Right renal cortex interstitium (tissue), 3 donors: Measurements from ENCODE around the gene SHB. TPM values are rescaled to one million over a fixed set of nuclear protein-coding genes. Genes with fewer than 3 reads are reported as not detected.

Experiments used
- DNase-seq, 3 donors: peaks; one replicate each; pipeline ENCODE4 v3.0.0-alpha.2; 2013; ENCODE audit warnings: low read depth in 3 of 3, low spot score in 2 of 3
- polyA plus RNA-seq, 3 donors: library from polyadenylated mRNA; unstranded; fragments of 120-200 nt; gene quantifications; one replicate each; pipeline ENCODE4 v1.2.1, GENCODE V29; 2013; ENCODE audit not compliant: insufficient read length in 3 of 3

SHB gene
- 10 to 100 TPM; 14.1 to 17.5 (median 14.5) TPM for polyA plus RNA-seq

GRCh38 chr9:38068701-38069628 lies at the start of gene SHB:
SHB (minus strand) TSS chr9:38069227; CDS start chr9:38068645, 582 bp downstream.
- DNase-seq, result peak in 2 of 3 donors; percentile 52 to 59

- DNase-seq, result no peak
Measured at GRCh38 chr9:38117651-38118050, 48.6 kb upstream of the SHB start.

GRCh38 chr9:38114905-38115304 lies 45.9 kb upstream of the SHB start:
- DNase-seq, result no peak

- no peak for DNase-seq
Measured at GRCh38 chr9:38112456-38112855, 43.4 kb upstream of the SHB start.

GRCh38 chr9:38112049-38112448 lies 43.0 kb upstream of the SHB start:
- DNase-seq, result no peak

- no peak for DNase-seq
Measured at GRCh38 chr9:38110476-38110875, 41.4 kb upstream of the SHB start.

- no peak for DNase-seq
Measured at GRCh38 chr9:38109601-38110000, 40.6 kb upstream of the SHB start.

GRCh38 chr9:38108326-38108725 lies 39.3 kb upstream of the SHB start:
- DNase-seq, result no peak

GRCh38 chr9:38107811-38108304 lies 38.8 kb upstream of the SHB start:
- no peak for DNase-seq

- no peak for DNase-seq
Measured at GRCh38 chr9:38107405-38107804, 38.4 kb upstream of the SHB start.

GRCh38 chr9:38106488-38106887 lies 37.5 kb upstream of the SHB start:
- no peak for DNase-seq

GRCh38 chr9:38103340-38103739 lies 34.3 kb upstream of the SHB start:
- no peak for DNase-seq

GRCh38 chr9:38101423-38101822 lies 32.4 kb upstream of the SHB start:
- no peak for DNase-seq

- no peak for DNase-seq
Measured at GRCh38 chr9:38096238-38096805, 27.3 kb upstream of the SHB start.

- DNase-seq, result no peak
Measured at GRCh38 chr9:38094165-38094564, 25.1 kb upstream of the SHB start.

GRCh38 chr9:38092656-38093055 lies 23.6 kb upstream of the SHB start:
- no peak for DNase-seq

GRCh38 chr9:38092200-38092524 lies 23.1 kb upstream of the SHB start:
- no peak for DNase-seq

GRCh38 chr9:38091310-38092199 lies 22.5 kb upstream of the SHB start:
- no peak for DNase-seq

GRCh38 chr9:38090170-38090569 lies 21.1 kb upstream of the SHB start:
- DNase-seq, result no peak

GRCh38 chr9:38089387-38090165 lies 20.5 kb upstream of the SHB start:
- DNase-seq, result no peak
